ENCODE measurements around the gene TNNC2.
A peak's percentile ranks its signal among the peaks of the same experiment; 100 is the strongest.

The TNNC2 gene

GRCh38 chr20:45848421-45848820, 21.3 kb upstream of the TNNC2 start:
- no peak for DNase-seq (ENCODE audit: low spot score)
- TF ChIP-seq CTCF (IDR thresholded peaks at IDR 0.05; ENCODE audit: extremely low read depth, missing control alignments) = no peak

GRCh38 chr20:45845452-45845851, 18.3 kb upstream of the TNNC2 start:
- no peak for DNase-seq (ENCODE audit: low spot score)
- no peak for TF ChIP-seq CTCF (IDR thresholded peaks at IDR 0.05; ENCODE audit: extremely low read depth, missing control alignments)

- TF ChIP-seq CTCF (IDR thresholded peaks at IDR 0.05; ENCODE audit: extremely low read depth, missing control alignments) = no peak
- DNase-seq (ENCODE audit: low spot score) = no peak
Observed at GRCh38 chr20:45843506-45843905, 16.4 kb upstream of the TNNC2 start.

GRCh38 chr20:45842169-45842812, 15.2 kb upstream of the TNNC2 start:
- DNase-seq (ENCODE audit: low spot score) = peak; percentile 79
- no peak for TF ChIP-seq CTCF (IDR thresholded peaks at IDR 0.05; ENCODE audit: extremely low read depth, missing control alignments)

- no peak for TF ChIP-seq CTCF (IDR thresholded peaks at IDR 0.05; ENCODE audit: extremely low read depth, missing control alignments)
- DNase-seq (ENCODE audit: low spot score) = no peak
Observed at GRCh38 chr20:45841407-45842129, 14.5 kb upstream of the TNNC2 start.

- TF ChIP-seq CTCF (IDR thresholded peaks at IDR 0.05; ENCODE audit: extremely low read depth, missing control alignments) = no peak
- no peak for DNase-seq (ENCODE audit: low spot score)
Observed at GRCh38 chr20:45840700-45841198, 13.6 kb upstream of the TNNC2 start.

GRCh38 chr20:45836841-45837240, 9.7 kb upstream of the TNNC2 start:
- no peak for TF ChIP-seq CTCF (IDR thresholded peaks at IDR 0.05; ENCODE audit: extremely low read depth, missing control alignments)
- DNase-seq (ENCODE audit: low spot score) = no peak

Data from GM20000 (cell line).